Measurements from ENCODE around the gene OSBPL8.
"Not testable (repeated sequence)": the region's sequence is repeated elsewhere in the genome, so short reads cannot be mapped to it uniquely, and the experiment has no call there.

OSBPL8 gene

GRCh38 chr12:76420222-76420621 is 139.3 kb downstream of the OSBPL8 start:
- no peak for DNase-seq (ENCODE audit: low read depth)

- DNase-seq (ENCODE audit: low read depth), result no peak
These were observed 142.5 kb downstream of the OSBPL8 start for GRCh38 chr12:76417116-76417515.

DNA sequence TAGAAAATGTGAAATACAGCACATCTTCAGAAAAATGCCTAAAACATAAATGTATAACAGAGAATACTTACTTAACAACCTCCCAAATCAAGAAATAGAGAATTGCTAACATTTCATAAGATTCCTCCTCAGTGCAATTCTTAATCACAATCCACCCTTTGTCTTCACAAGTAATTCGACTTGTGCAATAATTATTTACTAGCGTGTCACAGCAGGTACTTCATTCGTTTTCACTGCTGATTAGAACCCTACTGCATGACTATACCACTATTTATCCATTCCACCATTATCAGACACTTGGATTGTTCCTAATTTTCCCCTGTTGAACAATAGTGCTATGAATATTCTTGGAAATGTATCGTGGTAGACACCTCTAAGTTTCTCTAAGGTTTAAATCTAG is 146.4 kb downstream of the OSBPL8 start:
- DNase-seq (ENCODE audit: low read depth), result no peak

GRCh38 chr12:76410781-76411180 is 148.8 kb downstream of the OSBPL8 start:
- DNase-seq (ENCODE audit: low read depth), result no peak

GRCh38 chr12:76410371-76410770 is 149.2 kb downstream of the OSBPL8 start:
- DNase-seq (ENCODE audit: low read depth), result no peak

GRCh38 chr12:76409074-76409473 is 150.5 kb downstream of the OSBPL8 start:
- DNase-seq (ENCODE audit: low read depth), result no peak

DNA sequence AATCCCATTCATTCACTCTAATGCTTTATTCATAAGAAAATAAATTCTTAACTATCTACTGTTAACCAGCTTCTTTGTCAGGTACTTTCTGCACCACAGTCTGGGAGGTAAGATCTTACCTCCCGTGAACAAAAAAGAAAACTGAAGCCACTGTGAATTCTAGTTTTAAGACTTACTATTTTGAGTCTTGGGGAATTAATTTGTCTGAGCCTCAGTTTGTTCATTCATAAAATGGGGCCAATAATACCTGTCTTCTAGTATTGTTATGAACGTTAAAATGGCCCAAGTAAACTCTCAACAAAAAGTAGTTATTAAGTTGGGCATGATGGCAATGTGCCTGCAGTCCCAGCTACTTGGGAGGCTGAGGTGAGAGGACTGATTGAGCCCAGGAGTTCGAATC is 151.9 kb downstream of the OSBPL8 start:
- DNase-seq (ENCODE audit: low read depth), result no peak

- no peak for DNase-seq (ENCODE audit: low read depth)
These were observed 157.3 kb downstream of the OSBPL8 start for GRCh38 chr12:76402259-76402658.

DNA sequence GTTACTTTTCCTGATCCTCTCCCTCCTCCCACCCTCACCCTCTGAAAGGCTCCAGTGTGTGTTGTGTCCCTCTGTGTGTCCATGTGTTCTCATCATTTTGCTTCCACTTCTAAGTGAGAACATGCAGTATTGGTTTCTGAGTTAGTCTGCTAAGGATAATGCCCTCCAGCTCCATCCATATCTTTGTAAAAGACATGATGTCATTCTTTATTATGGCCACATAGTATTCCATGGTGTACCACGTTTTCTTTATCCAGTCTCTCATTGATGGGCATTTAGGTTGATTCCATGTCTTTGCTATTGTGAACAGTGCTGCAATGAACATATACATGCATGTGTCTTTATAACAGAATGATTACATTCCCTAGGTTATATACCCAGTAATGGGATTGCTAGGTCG is 159.4 kb downstream of the OSBPL8 start:
- no peak for DNase-seq (ENCODE audit: low read depth)

GRCh38 chr12:76399040-76399439 is 160.5 kb downstream of the OSBPL8 start:
- DNase-seq (ENCODE audit: low read depth), result no peak

DNA sequence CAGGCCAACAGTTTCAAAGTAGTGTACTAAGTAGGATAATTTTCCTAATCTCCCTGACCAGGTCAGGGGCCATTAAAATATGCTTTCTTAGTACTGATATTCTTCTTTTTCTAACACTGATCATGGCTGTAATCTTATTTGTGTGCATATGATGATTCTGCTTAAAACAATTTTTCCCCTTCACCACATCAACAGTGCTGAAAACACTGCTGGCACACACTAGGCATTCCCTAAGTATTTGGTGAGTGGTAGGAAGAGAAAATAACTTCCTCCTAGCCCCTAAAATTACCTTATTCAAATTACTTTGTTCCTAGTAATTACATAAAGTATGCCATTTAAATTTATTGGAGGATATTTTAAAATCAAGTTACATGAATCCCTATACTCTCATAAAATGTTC is 161.5 kb downstream of the OSBPL8 start:
- no peak for DNase-seq (ENCODE audit: low read depth)

- no peak for DNase-seq (ENCODE audit: low read depth)
These were observed 168.1 kb downstream of the OSBPL8 start for GRCh38 chr12:76391461-76391860.

DNA sequence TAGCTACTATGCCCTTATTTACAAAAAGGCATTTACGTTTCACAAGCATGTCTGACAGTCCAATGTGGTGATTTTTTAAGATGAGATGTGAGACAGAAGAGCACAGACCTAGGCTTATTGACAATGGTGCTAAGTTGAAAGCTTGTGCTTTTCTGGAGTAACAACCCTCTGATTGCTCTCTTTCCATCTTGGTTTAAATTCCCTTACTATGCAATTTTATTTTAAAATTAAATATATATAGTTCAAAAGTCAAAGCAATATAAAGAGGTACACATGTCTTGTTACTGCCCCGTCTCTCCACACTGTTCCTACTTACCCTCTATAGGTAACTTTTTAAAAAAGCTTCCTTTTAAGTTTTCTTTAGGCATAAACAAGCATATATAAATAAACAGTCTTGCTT is 172.0 kb downstream of the OSBPL8 start:
- DNase-seq (ENCODE audit: low read depth), result no peak

- DNase-seq (ENCODE audit: low read depth), result no peak
These were observed 175.0 kb downstream of the OSBPL8 start for GRCh38 chr12:76384560-76384959.

GRCh38 chr12:76383988-76384387 is 175.6 kb downstream of the OSBPL8 start:
- no peak for DNase-seq (ENCODE audit: low read depth)

GRCh38 chr12:76379261-76379660 is 180.3 kb downstream of the OSBPL8 start:
- DNase-seq (ENCODE audit: low read depth), result no peak

- not testable (repeated sequence) for DNase-seq (ENCODE audit: low read depth)
These were observed 182.7 kb downstream of the OSBPL8 start for GRCh38 chr12:76376876-76377275.

DNA sequence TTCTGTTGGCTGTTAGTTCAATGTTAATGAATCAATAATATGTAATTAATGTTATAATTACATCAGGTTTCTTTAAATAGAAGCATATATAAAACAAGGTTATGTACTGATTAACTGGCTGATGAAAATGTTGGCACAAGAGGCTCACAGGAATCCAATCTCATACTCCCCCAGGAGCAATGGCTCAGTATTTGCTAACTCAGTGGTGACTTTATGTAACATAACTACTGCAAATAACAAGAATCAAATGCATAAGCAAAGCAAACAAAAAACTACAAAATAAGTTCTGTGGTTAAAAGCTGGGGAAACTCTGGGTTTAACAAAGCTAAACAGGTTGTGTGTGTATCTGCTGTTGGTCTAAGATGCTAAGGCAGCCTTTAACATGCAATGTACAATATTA is 183.6 kb downstream of the OSBPL8 start:
- DNase-seq (ENCODE audit: low read depth), result no peak

- DNase-seq (ENCODE audit: low read depth), result no peak
These were observed 184.1 kb downstream of the OSBPL8 start for GRCh38 chr12:76375470-76375869.

- no peak for DNase-seq (ENCODE audit: low read depth)
These were observed 185.1 kb downstream of the OSBPL8 start for GRCh38 chr12:76374386-76375020.

- DNase-seq (ENCODE audit: low read depth), result no peak
These were observed 191.3 kb downstream of the OSBPL8 start for GRCh38 chr12:76368230-76368629.

DNA sequence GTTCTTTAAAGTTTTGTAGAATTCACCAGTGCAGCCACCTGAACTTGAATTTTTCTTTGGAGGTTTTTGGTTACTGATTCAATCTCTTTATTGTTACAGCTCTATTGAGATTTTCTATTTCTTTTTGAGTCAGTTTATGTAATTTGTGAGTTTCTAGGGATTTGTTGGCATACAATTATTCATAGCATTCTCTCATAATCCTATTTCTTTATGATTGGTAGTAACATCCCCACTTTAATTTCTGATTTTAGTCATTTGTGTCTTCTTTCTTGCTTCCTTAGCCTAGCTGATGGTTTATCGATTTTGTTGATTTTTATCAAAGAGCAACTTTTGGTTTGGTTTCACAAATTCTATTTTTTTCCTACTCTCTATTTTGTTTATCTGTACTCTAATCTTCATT is 193.4 kb downstream of the OSBPL8 start:
- DNase-seq (ENCODE audit: low read depth), result no peak

- not testable (repeated sequence) for DNase-seq (ENCODE audit: low read depth)
These were observed 195.4 kb downstream of the OSBPL8 start for GRCh38 chr12:76364131-76364530.

DNA sequence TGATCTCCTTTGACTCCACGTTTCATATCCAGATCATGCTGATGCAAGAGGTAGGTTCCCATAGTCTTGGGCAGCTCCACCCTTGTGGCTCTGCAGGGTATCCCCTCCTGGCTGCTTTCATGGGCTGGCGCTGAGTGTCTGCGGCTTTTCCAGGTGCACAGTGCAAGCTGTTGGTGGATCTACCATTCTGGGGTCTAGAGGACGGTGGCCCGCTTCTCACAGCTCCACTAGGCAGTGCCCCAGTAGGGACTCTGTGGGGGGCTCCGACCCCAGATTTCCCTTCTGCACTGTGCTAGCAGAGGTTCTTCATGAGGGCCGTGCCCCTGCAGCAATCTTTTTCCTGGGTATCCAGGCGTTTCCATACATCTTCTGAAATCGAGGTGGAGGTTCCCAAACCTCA is 199.3 kb downstream of the OSBPL8 start:
- DNase-seq (ENCODE audit: low read depth), result no peak

GRCh38 chr12:76356071-76356470 is 203.5 kb downstream of the OSBPL8 start:
- DNase-seq (ENCODE audit: low read depth), result no peak

Measured in activated T-cell treated with anti-CD3 and anti-CD28 coated beads for 48 hours (primary cell).